B cell (primary cell): ENCODE results near the gene NPTN. TPM values are rescaled to one million over a fixed set of nuclear protein-coding genes. Genes with fewer than 3 reads are reported as not detected.

Experiments
- ATAC-seq: fragments of 200-7000 bp; cut with Tn5 transposase; one replicate; pipeline ENCODE4 v1.10.0; 2021; ENCODE audit warnings: low read depth, mild to moderate bottlenecking, moderate number of reproducible peaks, moderate library complexity
- CTCF ChIA-PET: fragments of 350-600 bp; sonication (Branson Sonifier 250); formaldehyde crosslinking; loops from one replicate; lab custom pipeline; 2021; ENCODE audit warnings: antibody characterized with exemption, inconsistent platforms; lab: Charles Lee
- POLR2A ChIA-PET: fragments of 350-600 bp; sonication (Branson Sonifier 250); formaldehyde crosslinking; loops from one replicate; lab custom pipeline; 2021; ENCODE audit warnings: antibody characterized with exemption; lab: Charles Lee
- DNase-seq: peaks from one replicate; pipeline ENCODE4 v3.0.0; 2013
- H2AFZ ChIP-seq: 2 replicates; pipeline ENCODE4 v1.6.1; 2012; ENCODE audit warnings: mild to moderate bottlenecking, low read depth, low read length; ENCODE audit not compliant: insufficient read depth, poor library complexity, severe bottlenecking
- H3K27ac ChIP-seq, 2 donors: 1 replicate in 1 of 2; 2 replicates in 1 of 2; pipeline ENCODE4 v1.5.1; 2012 to 2013; ENCODE audit warnings: low read length in 2 of 2, mild to moderate bottlenecking in 2 of 2, moderate library complexity in 1 of 2
- H3K27me3 ChIP-seq, 4 experiments: fragments of 200-600 bp in 1 of 4; sonication (generic) in 1 of 4; replicated peaks in 1 of 4; 1 replicate in 2 of 4; 2 replicates in 2 of 4; pipeline versions ENCODE4 v1.6.1 to v1.7.0; 2013 to 2016; ENCODE audit warnings: low read length in 3 of 4, mild to moderate bottlenecking in 2 of 4, mixed read lengths in 1 of 4, moderate library complexity in 1 of 4; ENCODE audit not compliant: insufficient read depth in 4 of 4, control insufficient read depth in 3 of 4; ENCODE audit errors: control extremely low read depth in 1 of 4
- H3K36me3 ChIP-seq, 2 experiments: replicated peaks in 1 of 2; 1 replicate in 1 of 2; 2 replicates in 1 of 2; pipeline versions ENCODE4 v1.6.1 to v1.7.1; 2013; ENCODE audit warnings: low read length in 1 of 2; ENCODE audit not compliant: insufficient read depth in 2 of 2, control insufficient read depth in 1 of 2; ENCODE audit errors: control extremely low read depth in 1 of 2, extremely low read depth in 1 of 2
- H3K4me1 ChIP-seq, 2 donors: fragments of 200-600 bp in 1 of 2; sonication (generic) in 1 of 2; 1 replicate in 1 of 2; 2 replicates in 1 of 2; pipeline versions ENCODE4 v1.5.1 to v1.6.1; 2013 to 2017; ENCODE audit warnings: low read length in 2 of 2; ENCODE audit not compliant: control insufficient read depth in 2 of 2, insufficient read depth in 2 of 2
- H3K4me2 ChIP-seq: replicated peaks from 2 replicates; pipeline ENCODE3; 2012; ENCODE audit warnings: mild to moderate bottlenecking, low read depth, low read length; ENCODE audit not compliant: poor library complexity, severe bottlenecking
- H3K4me3 ChIP-seq, 5 experiments: fragments of 200-600 bp in 1 of 5; sonication (generic) in 1 of 5; 1 replicate in 3 of 5; 2 replicates in 2 of 5; pipeline versions ENCODE4 v1.5.1 to v1.7.0; 2011 to 2016; ENCODE audit warnings: low read length in 4 of 5, mild to moderate bottlenecking in 4 of 5, low read depth in 2 of 5, control low read depth in 1 of 5, moderate library complexity in 1 of 5; ENCODE audit not compliant: insufficient read depth in 1 of 5; ENCODE audit errors: control extremely low read depth in 1 of 5, extremely low read depth in 1 of 5
- H3K79me2 ChIP-seq: fragments of 200-600 bp; sonication (generic); one replicate; pipeline ENCODE4 v1.6.0; 2016; ENCODE audit warnings: low read length; ENCODE audit not compliant: control insufficient read depth, insufficient read depth
- H3K9ac ChIP-seq: fragments of 200-600 bp; sonication (generic); 2 replicates; pipeline ENCODE4 v1.6.1; 2017; ENCODE audit warnings: mild to moderate bottlenecking, low read length, moderate library complexity
- H3K9me3 ChIP-seq, 3 donors: one replicate each; pipeline versions ENCODE4 v1.6.1 to v1.7.1; 2013; ENCODE audit warnings: low read length in 2 of 3; ENCODE audit not compliant: control insufficient read depth in 2 of 3, insufficient read depth in 1 of 3; ENCODE audit errors: control extremely low read depth in 1 of 3
- H4K20me1 ChIP-seq: 2 replicates; pipeline ENCODE4 v1.6.0; 2012; ENCODE audit warnings: mild to moderate bottlenecking, low read length; ENCODE audit not compliant: insufficient read depth, control insufficient read depth, poor library complexity, severe bottlenecking
- H3K27ac Mint-ChIP-seq: one replicate; pipeline ENCODE4 v1.8.0; 2021; ENCODE audit warnings: mixed read lengths
- H3K27me3 Mint-ChIP-seq: one replicate; pipeline ENCODE4 v1.8.0; 2021; ENCODE audit warnings: mixed read lengths
- H3K4me1 Mint-ChIP-seq: one replicate; pipeline ENCODE4 v1.8.0; 2021; ENCODE audit warnings: mixed read lengths
- H3K4me3 Mint-ChIP-seq: one replicate; pipeline ENCODE4 v1.8.0; 2021; ENCODE audit warnings: mixed read lengths
- H3K9me3 Mint-ChIP-seq: one replicate; pipeline ENCODE4 v1.8.0; 2022; ENCODE audit warnings: mixed read lengths; ENCODE audit not compliant: insufficient read depth
- EZH2 ChIP-seq: IDR thresholded peaks from 2 replicates; pipeline ENCODE4 v1.6.1; 2012; ENCODE audit warnings: borderline replicate concordance, low read depth, mild to moderate bottlenecking, moderate library complexity, low read length; ENCODE audit not compliant: insufficient read depth, poor library complexity, severe bottlenecking
- WGBS: methylation state at CpG from one replicate; pipeline ENCODE4 v1.1.5; 2013; ENCODE audit warnings: missing lambda C conversion rate; ENCODE audit not compliant: insufficient coverage; 5-methylcytosine and 5-hydroxymethylcytosine counted together
- intact Hi-C: fragments of 100-400 bp; cut with micrococcal nuclease; formaldehyde crosslinking; loops from one replicate; pipeline ENCODE4 v1.10.0; 2022
- polyA plus RNA-seq: library from polyadenylated mRNA; depleted of rRNA; stranded (reverse); fragments of >200 nt; gene quantifications from 2 replicates; pipeline ENCODE4 v1.2.3, GENCODE V29; 2012
- total RNA-seq, 2 donors: library from RNA; stranded (reverse); fragments of 120-200 nt in 1 of 2; gene quantifications; 1 replicate in 1 of 2; 2 replicates in 1 of 2; pipeline versions ENCODE4 v1.2.3 to v1.2.4, GENCODE V29; 2013 to 2022
- TF ChIP-seq, protein P1 (sequence below): fragments of 200-600 bp; IDR thresholded peaks from one replicate; pipeline ENCODE4 v1.8.0; 2022; ENCODE audit warnings: antibody characterized with exemption, mild to moderate bottlenecking

The NPTN gene
- total and polyA plus RNA-seq, 2 donors (not counting 1 experiment from before 2014, with no cell fraction given) = 23.5 to 40.5 TPM

DNA sequence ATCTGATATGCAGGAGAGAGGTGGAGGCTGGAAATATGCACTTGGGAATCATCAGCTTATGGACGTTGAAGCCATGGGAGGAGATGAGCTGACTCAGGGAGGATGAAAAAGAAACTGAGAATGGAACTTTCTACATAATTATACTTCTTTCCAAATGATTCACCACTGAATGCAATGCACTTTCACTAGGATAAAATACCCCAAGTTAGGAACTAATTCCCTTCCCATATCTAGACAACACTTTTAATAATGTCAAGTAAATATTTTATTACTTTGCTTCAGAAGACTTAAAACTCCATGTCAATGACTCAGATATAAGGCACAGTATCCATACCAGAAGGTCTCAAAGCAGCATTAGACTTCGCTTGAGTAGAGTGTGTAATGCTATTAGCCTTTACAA lies 24.2 kb downstream of the NPTN start:
- H3K4me1 Mint-ChIP-seq = peaks cover 57% of the 10 kb centered on the region
- no peak overlapping the region for H3K4me2 ChIP-seq

GRCh38 chr15:73608475-73608874 lies 24.7 kb downstream of the NPTN start:
- TF ChIP-seq, protein P1, sequence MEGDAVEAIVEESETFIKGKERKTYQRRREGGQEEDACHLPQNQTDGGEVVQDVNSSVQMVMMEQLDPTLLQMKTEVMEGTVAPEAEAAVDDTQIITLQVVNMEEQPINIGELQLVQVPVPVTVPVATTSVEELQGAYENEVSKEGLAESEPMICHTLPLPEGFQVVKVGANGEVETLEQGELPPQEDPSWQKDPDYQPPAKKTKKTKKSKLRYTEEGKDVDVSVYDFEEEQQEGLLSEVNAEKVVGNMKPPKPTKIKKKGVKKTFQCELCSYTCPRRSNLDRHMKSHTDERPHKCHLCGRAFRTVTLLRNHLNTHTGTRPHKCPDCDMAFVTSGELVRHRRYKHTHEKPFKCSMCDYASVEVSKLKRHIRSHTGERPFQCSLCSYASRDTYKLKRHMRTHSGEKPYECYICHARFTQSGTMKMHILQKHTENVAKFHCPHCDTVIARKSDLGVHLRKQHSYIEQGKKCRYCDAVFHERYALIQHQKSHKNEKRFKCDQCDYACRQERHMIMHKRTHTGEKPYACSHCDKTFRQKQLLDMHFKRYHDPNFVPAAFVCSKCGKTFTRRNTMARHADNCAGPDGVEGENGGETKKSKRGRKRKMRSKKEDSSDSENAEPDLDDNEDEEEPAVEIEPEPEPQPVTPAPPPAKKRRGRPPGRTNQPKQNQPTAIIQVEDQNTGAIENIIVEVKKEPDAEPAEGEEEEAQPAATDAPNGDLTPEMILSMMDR = no peak
- no peak for TF ChIP-seq EZH2
- H3K27ac ChIP-seq = no peak overlapping the region
- 88% methylated on average over 1 of the region's 1 CpG for WGBS

More for the DNA sequence above, 24.2 kb downstream of the NPTN start:
- H3K79me2 ChIP-seq = peaks cover 97% of the 10 kb centered on the region
- DNase-seq (no peak), ATAC-seq (no peak)
- CTCF ChIA-PET = interaction anchor here (1.3 kb wide), 1 partner anchor 9 kb away, joined by 5 read pairs; no protein-coding TSS in a partner anchor
- H3K27me3 ChIP-seq = no peaks in the 10 kb centered on the region
- Mint-ChIP-seq H3K4me3 (no peak overlapping the region), H3K9me3 (no peaks in the 10 kb centered on the region), H3K27me3 (no peaks in the 10 kb centered on the region), H3K27ac (no peak overlapping the region)
- peaks cover 6 to 11% of the 10 kb centered on the region in 2 donors for H3K4me1 ChIP-seq
- H3K27ac ChIP-seq = no peak overlapping the region
- H4K20me1 ChIP-seq = peaks cover 77% of the 10 kb centered on the region
- POLR2A ChIA-PET = no interaction called here
- intact Hi-C loops = no loop called here
- no peaks in the 10 kb centered on the region for H3K36me3 ChIP-seq
- no peak overlapping the region for H2AFZ ChIP-seq
- no peak overlapping the region for H3K9ac ChIP-seq
- no peak overlapping the region for H3K4me3 ChIP-seq
- peaks cover 0 to under 1% (median 0%) of the 10 kb centered on the region in 3 donors for H3K9me3 ChIP-seq
- WGBS = no CpG with 5 or more reads among the region's 2 CpGs
- no peak for TF ChIP-seq EZH2
- TF ChIP-seq, protein P1 = no peak

More at GRCh38 chr15:73608475-73608874, 24.7 kb downstream of the NPTN start:
- intact Hi-C loops = no loop called here
- no peak overlapping the region for H3K4me3 ChIP-seq
- Mint-ChIP-seq H3K4me3 (no peak overlapping the region), H3K27me3 (no peaks in the 10 kb centered on the region), H3K4me1 (peaks cover 59% of the 10 kb centered on the region), H3K9me3 (no peaks in the 10 kb centered on the region), H3K27ac (no peak overlapping the region)
- peaks cover 6 to 11% of the 10 kb centered on the region in 2 donors for H3K4me1 ChIP-seq
- ChIA-PET POLR2A (no interaction called here), CTCF (interaction anchor here (1.3 kb wide), 1 partner anchor 9 kb away, joined by 5 read pairs; no protein-coding TSS in a partner anchor)
- peaks cover 77% of the 10 kb centered on the region for H4K20me1 ChIP-seq
- no peak overlapping the region for H2AFZ ChIP-seq
- H3K9me3 ChIP-seq = no peaks in the 10 kb centered on the region
- no peak overlapping the region for H3K4me2 ChIP-seq
- no peaks in the 10 kb centered on the region for H3K36me3 ChIP-seq
- no peak overlapping the region for H3K9ac ChIP-seq
- no peak for ATAC-seq
- DNase-seq = no peak
- H3K79me2 ChIP-seq = peaks cover 97% of the 10 kb centered on the region
- no peaks in the 10 kb centered on the region for H3K27me3 ChIP-seq
